Astrocyte of the spinal cord (primary cell): Measurements from ENCODE around the gene KRTAP10-1.
"Not testable (repeated sequence)": the region's sequence is repeated elsewhere in the genome, so short reads cannot be mapped to it uniquely, and the experiment has no call there.

Source experiments
- DNase-seq: peaks from one replicate; pipeline ENCODE4 v3.0.0; 2011; ENCODE audit warnings: low read depth, low spot score
- H3K4me3 ChIP-seq: 2 replicates; pipeline ENCODE4 v1.5.1; 2011; ENCODE audit warnings: low read depth, mild to moderate bottlenecking, low read length, moderate library complexity
- in situ Hi-C: cut with HindIII; loops from 2 replicates; pipeline ENCODE4 v1.10.0; 2017; ENCODE audit warnings: low sequenced_read_pairs
- TF ChIP-seq, protein P1 (sequence below): IDR thresholded peaks from 2 replicates; pipeline ENCODE4 v1.5.1; 2012; ENCODE audit warnings: low read depth, mild to moderate bottlenecking, low read length, inconsistent platforms

The KRTAP10-1 gene

DNA sequence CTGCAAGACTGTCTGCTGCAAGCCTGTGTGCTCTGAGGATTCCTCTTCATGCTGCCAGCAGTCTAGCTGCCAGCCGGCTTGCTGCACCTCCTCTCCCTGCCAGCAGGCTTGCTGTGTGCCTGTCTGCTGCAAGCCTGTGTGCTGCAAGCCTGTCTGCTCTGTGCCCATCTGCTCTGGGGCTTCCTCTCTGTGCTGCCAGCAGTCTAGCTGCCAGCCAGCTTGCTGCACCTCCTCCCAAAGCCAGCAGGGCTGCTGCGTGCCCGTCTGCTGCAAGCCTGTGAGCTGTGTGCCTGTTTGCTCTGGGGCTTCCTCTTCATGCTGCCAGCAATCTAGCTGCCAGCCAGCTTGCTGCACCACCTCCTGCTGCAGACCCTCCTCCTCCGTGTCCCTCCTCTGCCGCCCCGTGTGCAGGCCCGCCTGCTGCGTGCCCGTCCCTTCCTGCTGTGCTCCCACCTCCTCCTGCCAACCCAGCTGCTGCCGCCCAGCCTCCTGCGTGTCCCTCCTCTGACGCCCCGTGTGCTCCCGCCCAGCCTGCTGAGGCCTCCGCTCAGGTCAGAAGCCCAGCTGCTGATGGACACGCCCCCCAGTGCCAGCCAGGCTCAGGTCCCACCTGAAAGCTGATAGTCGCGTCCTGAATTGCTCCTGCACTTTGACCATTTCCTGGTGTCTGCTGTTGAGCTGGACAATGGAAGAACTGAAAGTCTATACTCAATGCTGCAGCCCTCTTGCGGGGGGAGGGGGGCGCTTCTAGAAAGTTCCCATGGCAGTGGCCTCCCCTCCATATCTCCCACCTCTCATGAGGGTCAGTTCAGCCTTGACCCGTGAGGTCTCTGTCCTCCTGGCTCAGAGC is 34.7 kb upstream of the KRTAP10-1 start:
- in situ Hi-C loops = no loop called here
- TF ChIP-seq, protein P1, sequence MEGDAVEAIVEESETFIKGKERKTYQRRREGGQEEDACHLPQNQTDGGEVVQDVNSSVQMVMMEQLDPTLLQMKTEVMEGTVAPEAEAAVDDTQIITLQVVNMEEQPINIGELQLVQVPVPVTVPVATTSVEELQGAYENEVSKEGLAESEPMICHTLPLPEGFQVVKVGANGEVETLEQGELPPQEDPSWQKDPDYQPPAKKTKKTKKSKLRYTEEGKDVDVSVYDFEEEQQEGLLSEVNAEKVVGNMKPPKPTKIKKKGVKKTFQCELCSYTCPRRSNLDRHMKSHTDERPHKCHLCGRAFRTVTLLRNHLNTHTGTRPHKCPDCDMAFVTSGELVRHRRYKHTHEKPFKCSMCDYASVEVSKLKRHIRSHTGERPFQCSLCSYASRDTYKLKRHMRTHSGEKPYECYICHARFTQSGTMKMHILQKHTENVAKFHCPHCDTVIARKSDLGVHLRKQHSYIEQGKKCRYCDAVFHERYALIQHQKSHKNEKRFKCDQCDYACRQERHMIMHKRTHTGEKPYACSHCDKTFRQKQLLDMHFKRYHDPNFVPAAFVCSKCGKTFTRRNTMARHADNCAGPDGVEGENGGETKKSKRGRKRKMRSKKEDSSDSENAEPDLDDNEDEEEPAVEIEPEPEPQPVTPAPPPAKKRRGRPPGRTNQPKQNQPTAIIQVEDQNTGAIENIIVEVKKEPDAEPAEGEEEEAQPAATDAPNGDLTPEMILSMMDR = no peak
- DNase-seq = no peak
- H3K4me3 ChIP-seq = no peak overlapping the region

DNA sequence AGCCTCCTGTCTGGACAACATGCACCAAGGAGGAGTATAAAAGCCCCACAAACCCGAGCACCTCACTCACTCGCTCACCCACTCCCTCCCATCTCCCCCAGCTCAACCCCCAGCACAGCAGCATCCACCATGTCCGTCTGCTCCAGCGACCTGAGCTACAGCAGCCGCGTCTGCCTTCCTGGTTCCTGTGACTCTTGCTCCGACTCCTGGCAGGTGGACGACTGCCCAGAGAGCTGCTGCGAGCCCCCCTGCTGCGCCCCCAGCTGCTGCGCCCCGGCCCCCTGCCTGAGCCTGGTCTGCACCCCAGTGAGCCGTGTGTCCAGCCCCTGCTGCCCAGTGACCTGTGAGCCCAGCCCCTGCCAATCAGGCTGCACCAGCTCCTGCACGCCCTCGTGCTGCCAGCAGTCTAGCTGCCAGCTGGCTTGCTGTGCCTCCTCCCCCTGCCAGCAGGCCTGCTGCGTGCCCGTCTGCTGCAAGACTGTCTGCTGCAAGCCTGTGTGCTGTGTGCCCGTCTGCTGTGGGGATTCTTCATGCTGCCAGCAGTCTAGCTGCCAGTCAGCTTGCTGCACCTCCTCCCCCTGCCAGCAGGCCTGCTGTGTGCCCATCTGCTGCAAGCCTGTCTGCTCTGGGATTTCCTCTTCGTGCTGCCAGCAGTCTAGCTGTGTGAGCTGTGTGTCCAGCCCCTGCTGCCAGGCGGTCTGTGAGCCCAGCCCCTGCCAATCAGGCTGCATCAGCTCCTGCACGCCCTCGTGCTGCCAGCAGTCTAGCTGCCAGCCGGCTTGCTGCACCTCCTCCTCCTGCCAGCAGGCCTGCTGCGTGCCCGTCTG is 33.8 kb upstream of the KRTAP10-1 start, which contains the start of gene KRTAP10-4:
TSS of gene KRTAP10-4 (plus strand) at position 100 of the 827 bp plus-strand sequence. CDS start at position 130, 30 bp downstream.
- DNase-seq, in situ Hi-C loops, H3K4me3 ChIP-seq: not testable (repeated sequence)

DNA sequence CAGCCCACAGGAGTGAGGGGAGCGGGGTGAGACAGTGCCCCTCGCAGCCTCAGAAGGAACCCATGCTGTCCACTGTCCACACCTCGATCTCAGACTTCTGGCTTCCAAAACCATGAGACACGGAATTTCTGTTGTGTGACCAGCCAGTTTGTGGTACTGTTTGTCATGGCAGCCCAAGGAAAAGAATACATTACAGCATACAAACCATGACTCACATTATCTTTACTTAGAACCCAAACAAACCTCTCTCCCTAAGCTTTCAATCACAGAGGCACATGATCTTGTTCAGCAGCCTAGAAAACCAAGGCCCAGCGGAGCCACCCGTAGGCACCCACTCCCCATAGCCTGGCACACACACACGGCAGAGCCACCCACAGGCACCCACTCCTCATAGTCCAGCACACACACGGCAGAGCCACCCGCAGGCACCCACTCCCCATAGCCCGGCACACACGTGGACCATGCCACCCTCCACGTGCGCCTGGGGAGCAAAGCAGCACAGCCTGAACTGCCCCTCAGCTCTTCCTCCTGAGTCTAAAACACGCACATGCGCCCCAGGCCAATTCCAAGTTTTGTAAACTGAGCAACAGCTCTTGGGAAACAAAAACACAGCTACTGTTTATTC is 33.1 kb upstream of the KRTAP10-1 start:
- TF ChIP-seq, protein P1 = no peak
- H3K4me3 ChIP-seq = no peak overlapping the region
- DNase-seq = no peak
- in situ Hi-C loops = no loop called here

DNA sequence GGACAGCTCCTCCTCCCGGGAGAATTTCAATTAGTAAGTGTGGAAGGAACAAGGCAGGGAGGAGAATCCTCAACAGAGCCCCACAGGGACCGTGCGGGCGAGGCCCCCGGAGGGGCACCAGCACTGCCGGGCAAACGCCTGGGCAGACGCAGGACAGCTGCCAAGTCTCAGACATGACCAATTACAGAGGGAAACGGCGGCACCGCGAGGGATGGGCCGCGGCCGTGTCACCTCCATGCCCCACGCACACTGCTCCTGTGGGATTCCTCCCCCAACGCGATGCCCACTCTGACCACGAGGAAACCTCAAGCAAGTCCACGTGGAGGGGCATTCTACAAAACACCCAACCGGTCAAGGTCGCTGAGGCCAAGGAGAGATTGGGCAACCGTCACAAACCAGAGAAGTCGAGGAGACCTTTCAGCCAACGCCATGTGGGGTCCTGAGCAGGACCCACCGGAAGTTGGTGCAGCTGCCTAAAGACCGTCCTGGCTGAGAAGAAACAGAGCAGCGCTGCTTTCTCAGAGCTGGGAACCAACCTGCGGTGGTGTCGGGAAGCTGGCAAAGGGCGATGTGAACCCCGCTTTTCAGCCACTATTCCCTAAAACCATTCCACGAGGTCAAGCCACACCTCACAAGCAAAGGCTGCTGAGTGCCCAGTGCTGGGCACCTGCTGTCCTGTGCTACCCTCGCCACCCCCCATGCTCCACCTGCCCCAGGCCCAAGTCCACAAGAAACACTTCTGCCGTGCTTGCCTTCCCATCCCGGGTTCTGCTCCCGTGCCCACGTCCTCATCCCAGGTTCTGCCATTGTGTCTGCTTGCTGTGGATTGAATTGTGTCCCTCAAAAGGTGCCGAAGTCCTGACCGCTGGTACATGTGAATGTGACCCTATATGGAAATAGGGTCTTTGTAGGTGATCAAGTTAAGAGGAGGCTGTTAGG is 32.1 kb upstream of the KRTAP10-1 start:
- no peak overlapping the region for H3K4me3 ChIP-seq
- in situ Hi-C loops = no loop called here
- TF ChIP-seq, protein P1 = no peak
- no peak for DNase-seq

DNA sequence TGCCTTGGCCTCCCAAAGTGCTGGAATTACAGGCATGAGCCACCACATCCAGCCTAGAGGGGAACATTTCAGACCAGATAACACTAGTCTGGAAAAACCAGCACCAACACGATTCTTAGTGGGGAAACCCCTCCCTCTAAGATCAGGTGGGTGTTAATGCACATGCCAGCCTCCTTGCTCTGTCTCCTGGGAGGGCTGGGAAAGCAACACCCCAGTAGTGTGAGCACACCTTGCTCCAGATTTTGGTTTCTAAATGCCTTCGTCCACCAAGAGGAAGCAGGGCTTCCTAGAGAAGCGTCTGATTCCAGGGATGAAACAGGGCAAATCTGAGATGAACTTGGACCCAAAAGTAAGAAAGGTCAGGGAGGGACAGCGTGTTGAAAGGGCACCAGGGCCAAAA is 31.3 kb upstream of the KRTAP10-1 start:
- DNase-seq = no peak
- H3K4me3 ChIP-seq = no peak overlapping the region
- TF ChIP-seq, protein P1 = no peak
- in situ Hi-C loops = no loop called here

DNA sequence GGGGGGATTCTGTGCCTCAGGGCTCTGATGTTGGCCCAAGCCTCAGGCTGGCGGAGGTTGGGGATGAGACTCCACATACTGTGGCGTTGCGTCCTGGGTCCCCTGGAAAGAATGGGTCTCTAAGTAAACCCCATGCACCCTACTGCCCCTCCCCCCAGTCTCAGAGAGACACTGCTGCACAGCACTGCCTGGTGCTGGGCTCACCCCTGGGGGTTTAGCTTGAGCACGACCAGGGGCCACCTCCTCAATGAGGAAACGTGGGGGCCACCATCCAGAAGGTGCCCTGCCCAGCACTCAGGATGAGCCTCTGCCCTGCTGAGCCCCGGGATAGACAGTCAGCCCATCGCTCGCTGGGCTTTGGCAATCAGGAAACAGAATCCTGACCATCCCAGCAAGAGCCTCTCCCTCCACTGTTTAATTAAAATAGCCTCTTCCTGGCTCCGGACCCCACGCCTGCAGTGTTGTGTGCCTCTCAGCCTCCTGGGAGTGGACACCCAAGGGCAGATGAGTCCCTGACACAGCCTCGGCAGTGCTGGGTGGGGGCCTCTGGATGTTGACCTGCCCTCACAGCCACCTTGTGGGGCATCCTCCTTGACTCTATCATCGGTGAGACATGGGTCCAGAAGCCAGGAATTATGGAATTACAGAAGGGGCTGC is 30.0 kb upstream of the KRTAP10-1 start:
- DNase-seq = no peak
- in situ Hi-C loops = no loop called here
- H3K4me3 ChIP-seq = no peak overlapping the region
- TF ChIP-seq, protein P1 = no peak
